HEK293 (cell line): ENCODE measurements around the gene PRDX2.
A peak's percentile ranks its signal among the peaks of the same experiment; 100 is the strongest.

Experiments
- BCL11A ChIP-seq: fragments of 450-650 bp; formaldehyde crosslinking; IDR thresholded peaks from 2 replicates; pipeline ENCODE4 v1.5.1; 2016; ENCODE audit warnings: low read depth, missing biosample characterization, missing genetic modification characterization
- GLIS1 ChIP-seq: fragments of 450-650 bp; formaldehyde crosslinking; IDR thresholded peaks from 2 replicates; pipeline ENCODE4 v1.5.1; 2016; ENCODE audit warnings: missing biosample characterization, missing genetic modification characterization
- KLF10 ChIP-seq: fragments of 450-650 bp; IDR thresholded peaks from 2 replicates; pipeline ENCODE4 v1.5.1; 2018; ENCODE audit warnings: missing biosample characterization, mild to moderate bottlenecking, missing genetic modification characterization
- MYNN ChIP-seq: fragments of 450-650 bp; formaldehyde crosslinking; IDR thresholded peaks from 2 replicates; pipeline ENCODE4 v1.5.1; 2016; ENCODE audit warnings: missing biosample characterization, missing genetic modification characterization, borderline replicate concordance
- PRDM1 ChIP-seq: fragments of 450-650 bp; formaldehyde crosslinking; IDR thresholded peaks from 2 replicates; pipeline ENCODE4; 2016; ENCODE audit warnings: missing biosample characterization, missing genetic modification characterization
- PRDM6 ChIP-seq: fragments of 450-650 bp; formaldehyde crosslinking; IDR thresholded peaks from 2 replicates; pipeline ENCODE4 v1.5.1; 2017; ENCODE audit warnings: missing biosample characterization, missing genetic modification characterization
- SCRT1 ChIP-seq: fragments of 450-650 bp; formaldehyde crosslinking; IDR thresholded peaks from 2 replicates; pipeline ENCODE4 v1.5.1; 2016; ENCODE audit warnings: missing biosample characterization, missing genetic modification characterization, borderline replicate concordance
- ZBTB10 ChIP-seq: fragments of 450-650 bp; formaldehyde crosslinking; IDR thresholded peaks from 2 replicates; pipeline ENCODE4 v1.5.1; 2016; ENCODE audit warnings: missing biosample characterization, missing genetic modification characterization
- ZBTB48 ChIP-seq: fragments of 450-650 bp; formaldehyde crosslinking; IDR thresholded peaks from 2 replicates; pipeline ENCODE4 v1.5.1; 2016; ENCODE audit warnings: missing biosample characterization, missing genetic modification characterization
- ZBTB49 ChIP-seq: fragments of 450-650 bp; formaldehyde crosslinking; IDR thresholded peaks from 2 replicates; pipeline ENCODE4 v1.5.1; 2016; ENCODE audit warnings: missing biosample characterization, missing genetic modification characterization, low read depth
- ZFP69B ChIP-seq: fragments of 450-650 bp; formaldehyde crosslinking; IDR thresholded peaks from 2 replicates; pipeline ENCODE4 v1.5.1; 2016; ENCODE audit warnings: missing biosample characterization, missing genetic modification characterization
- ZNF10 ChIP-seq: fragments of 450-650 bp; formaldehyde crosslinking; IDR thresholded peaks from 2 replicates; pipeline ENCODE4 v1.5.1; 2017; ENCODE audit warnings: missing biosample characterization, missing genetic modification characterization
- ZNF112 ChIP-seq: fragments of 450-650 bp; formaldehyde crosslinking; IDR thresholded peaks from 2 replicates; pipeline ENCODE4 v1.5.0; 2017; ENCODE audit warnings: missing biosample characterization, missing genetic modification characterization
- ZNF133 ChIP-seq: fragments of 450-650 bp; formaldehyde crosslinking; IDR thresholded peaks from 2 replicates; pipeline ENCODE4 v1.5.1; 2016; ENCODE audit warnings: missing biosample characterization, missing genetic modification characterization
- ZNF138 ChIP-seq: fragments of 450-650 bp; formaldehyde crosslinking; IDR thresholded peaks from 2 replicates; pipeline ENCODE4 v1.5.1; 2016; ENCODE audit warnings: missing biosample characterization, missing genetic modification characterization, borderline replicate concordance
- ZNF146 ChIP-seq: fragments of 450-650 bp; formaldehyde crosslinking; IDR thresholded peaks from 2 replicates; pipeline ENCODE4 v1.5.1; 2016; ENCODE audit warnings: missing biosample characterization, missing genetic modification characterization
- ZNF175 ChIP-seq: fragments of 450-650 bp; formaldehyde crosslinking; IDR thresholded peaks from 2 replicates; pipeline ENCODE4 v1.5.1; 2016; ENCODE audit warnings: missing biosample characterization, missing genetic modification characterization
- ZNF211 ChIP-seq: fragments of 450-650 bp; formaldehyde crosslinking; IDR thresholded peaks from 2 replicates; pipeline ENCODE4 v1.5.1; 2016; ENCODE audit warnings: low read depth, missing biosample characterization, missing genetic modification characterization
- ZNF248 ChIP-seq: fragments of 450-650 bp; formaldehyde crosslinking; IDR thresholded peaks from 2 replicates; pipeline ENCODE4 v1.5.1; 2017; ENCODE audit warnings: missing biosample characterization, missing genetic modification characterization
- ZNF302 ChIP-seq: fragments of 450-650 bp; formaldehyde crosslinking; IDR thresholded peaks from 2 replicates; pipeline ENCODE4 v1.5.1; 2016; ENCODE audit warnings: missing biosample characterization, missing genetic modification characterization, low read depth
- ZNF37A ChIP-seq: fragments of 450-650 bp; IDR thresholded peaks from 2 replicates; pipeline ENCODE4 v1.5.1; 2018; ENCODE audit warnings: missing biosample characterization, missing genetic modification characterization
- ZNF416 ChIP-seq: fragments of 450-650 bp; formaldehyde crosslinking; IDR thresholded peaks from 2 replicates; pipeline ENCODE4 v1.5.1; 2016; ENCODE audit warnings: missing biosample characterization, missing genetic modification characterization
- ZNF423 ChIP-seq: fragments of 450-650 bp; formaldehyde crosslinking; IDR thresholded peaks from 2 replicates; pipeline ENCODE4 v1.5.1; 2016; ENCODE audit warnings: missing biosample characterization, missing genetic modification characterization
- ZNF510 ChIP-seq: fragments of 450-650 bp; formaldehyde crosslinking; IDR thresholded peaks from 2 replicates; pipeline ENCODE4 v1.5.1; 2018; ENCODE audit warnings: mild to moderate bottlenecking, missing genetic modification characterization, missing biosample characterization; ENCODE audit not compliant: insufficient replicate concordance
- ZNF544 ChIP-seq: fragments of 450-650 bp; formaldehyde crosslinking; IDR thresholded peaks from 2 replicates; pipeline ENCODE4 v1.5.0; 2017; ENCODE audit warnings: missing biosample characterization, missing genetic modification characterization
- ZNF561 ChIP-seq: fragments of 450-650 bp; IDR thresholded peaks from 2 replicates; pipeline ENCODE4 v1.5.1; 2018; ENCODE audit warnings: missing biosample characterization, missing genetic modification characterization, borderline replicate concordance
- ZNF610 ChIP-seq: fragments of 450-650 bp; formaldehyde crosslinking; IDR thresholded peaks from 2 replicates; pipeline ENCODE4 v1.5.1; 2016; ENCODE audit warnings: missing biosample characterization, missing genetic modification characterization, borderline replicate concordance
- ZNF629 ChIP-seq: fragments of 450-650 bp; formaldehyde crosslinking; IDR thresholded peaks from 2 replicates; pipeline ENCODE4 v1.5.1; 2017; ENCODE audit warnings: missing biosample characterization, missing genetic modification characterization
- ZNF707 ChIP-seq: fragments of 450-650 bp; formaldehyde crosslinking; IDR thresholded peaks from 2 replicates; pipeline ENCODE4 v1.5.1; 2016; ENCODE audit warnings: missing biosample characterization, missing genetic modification characterization
- ZSCAN18 ChIP-seq: fragments of 450-650 bp; formaldehyde crosslinking; IDR thresholded peaks from 2 replicates; pipeline ENCODE4 v1.5.1; 2016; ENCODE audit warnings: missing biosample characterization, missing genetic modification characterization
- TF ChIP-seq, protein P1 (sequence below): fragments of 450-650 bp; formaldehyde crosslinking; IDR thresholded peaks from 2 replicates; pipeline ENCODE4 v1.5.1; 2016; ENCODE audit warnings: missing biosample characterization, missing genetic modification characterization

Gene PRDX2

DNA sequence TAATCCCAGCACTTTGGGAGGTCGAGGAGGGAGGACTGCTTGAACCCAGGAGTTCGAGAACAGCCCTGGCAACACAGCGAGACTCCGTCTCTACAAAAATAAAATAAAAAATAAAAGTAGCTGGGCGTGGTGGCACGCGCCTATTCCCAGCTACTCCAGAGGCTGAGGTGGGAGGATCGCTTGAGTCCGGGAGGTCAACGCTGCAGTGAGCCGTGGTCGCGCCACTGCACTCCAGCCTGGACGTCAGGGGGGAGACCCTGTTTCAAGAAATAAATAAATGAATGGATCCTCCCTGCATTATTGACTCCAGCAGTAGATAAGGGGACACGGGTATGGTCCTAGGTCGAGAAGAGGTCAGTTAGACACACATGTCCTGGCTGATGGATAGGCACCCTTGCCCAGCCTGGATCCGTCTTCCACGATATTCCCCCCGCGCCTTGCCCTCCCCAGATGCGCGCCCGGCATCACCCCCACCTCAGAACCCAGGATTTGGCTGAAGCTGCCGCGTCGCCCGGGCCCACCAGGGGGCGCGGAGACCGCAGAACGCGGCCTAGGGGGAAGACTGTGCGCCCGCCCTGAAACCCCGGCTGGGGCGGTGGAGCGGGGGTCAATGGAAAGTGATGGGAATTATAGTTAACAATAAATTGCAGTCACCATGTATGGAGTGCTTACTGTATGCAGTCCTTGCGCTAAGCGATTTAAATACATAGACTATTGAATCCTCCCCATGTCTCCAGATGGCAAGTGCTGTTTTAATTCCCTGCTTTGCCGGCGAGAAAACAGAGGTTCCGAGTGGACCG is 24.2 kb downstream of the PRDX2 start (continued):
- TF ChIP-seq SCRT1 (tag by site-specific recombination) (no peak), ZNF112 (no peak), ZBTB10 (tag by site-specific recombination) (peak; percentile 54), MYNN (tag by site-specific recombination) (no peak), ZNF707 (tag by site-specific recombination) (no peak), ZNF37A (tag by site-specific recombination) (no peak), ZNF610 (tag by site-specific recombination) (no peak), ZBTB49 (tag by site-specific recombination) (no peak), ZNF138 (tag by site-specific recombination) (no peak), KLF10 (tag by site-specific recombination) (no peak), GLIS1 (tag by site-specific recombination) (peak; percentile 52; the same call in 1 of the 2 replicates), ZNF416 (tag by site-specific recombination) (no peak), ZNF510 (no peak), ZFP69B (tag by site-specific recombination) (no peak), ZNF423 (tag by site-specific recombination) (no peak), ZNF146 (tag by site-specific recombination) (no peak), ZNF561 (peak; percentile 75; the same call in 1 of the 2 replicates), ZNF133 (tag by site-specific recombination) (no peak), ZNF211 (tag by site-specific recombination) (no peak), PRDM1 (tag by site-specific recombination) (no peak), BCL11A (tag by site-specific recombination) (peak; percentile 26; the same call in 1 of the 2 replicates), ZBTB48 (no peak), PRDM6 (tag by site-specific recombination) (no peak), ZSCAN18 (tag by site-specific recombination) (no peak), ZNF10 (tag by site-specific recombination) (no peak), ZNF175 (tag by site-specific recombination) (no peak), ZNF544 (tag by site-specific recombination) (no peak), ZNF302 (tag by site-specific recombination) (no peak), ZNF248 (tag by site-specific recombination) (no peak), ZNF629 (peak; percentile 29; the same call in 1 of the 2 replicates)
- TF ChIP-seq, protein P1, sequence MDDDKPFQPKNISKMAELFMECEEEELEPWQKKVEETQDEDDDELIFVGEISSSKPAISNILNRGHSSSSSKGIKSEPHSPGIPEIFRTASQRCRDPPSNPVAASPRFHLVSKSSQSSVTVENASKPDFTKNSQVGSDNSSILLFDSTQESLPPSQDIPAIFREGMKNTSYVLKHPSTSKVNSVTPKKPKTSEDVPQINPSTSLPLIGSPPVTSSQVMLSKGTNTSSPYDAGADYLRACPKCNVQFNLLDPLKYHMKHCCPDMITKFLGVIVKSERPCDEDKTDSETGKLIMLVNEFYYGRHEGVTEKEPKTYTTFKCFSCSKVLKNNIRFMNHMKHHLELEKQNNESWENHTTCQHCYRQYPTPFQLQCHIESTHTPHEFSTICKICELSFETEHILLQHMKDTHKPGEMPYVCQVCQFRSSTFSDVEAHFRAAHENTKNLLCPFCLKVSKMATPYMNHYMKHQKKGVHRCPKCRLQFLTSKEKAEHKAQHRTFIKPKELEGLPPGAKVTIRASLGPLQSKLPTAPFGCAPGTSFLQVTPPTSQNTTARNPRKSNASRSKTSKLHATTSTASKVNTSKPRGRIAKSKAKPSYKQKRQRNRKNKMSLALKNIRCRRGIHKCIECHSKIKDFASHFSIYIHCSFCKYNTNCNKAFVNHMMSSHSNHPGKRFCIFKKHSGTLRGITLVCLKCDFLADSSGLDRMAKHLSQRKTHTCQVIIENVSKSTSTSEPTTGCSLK (tag by site-specific recombination), result no peak
